Parathyroid adenoma (tissue), 2 donors: Measurements from ENCODE around the gene QSOX2.
A peak's percentile ranks its signal among the peaks of the same experiment; 100 is the strongest.

Source experiments
- H2AFZ ChIP-seq: fragments of 300-600 bp; sonication (generic); one replicate; pipeline ENCODE4 v1.7.0; 2017; ENCODE audit warnings: antibody characterized with exemption, mild to moderate bottlenecking
- H3K27ac ChIP-seq: fragments of 300-600 bp; sonication (generic); one replicate; pipeline ENCODE4 v1.7.0; 2017
- H3K27me3 ChIP-seq: fragments of 300-600 bp; sonication (generic); one replicate; pipeline ENCODE4 v1.7.0; 2017; ENCODE audit warnings: low read length; ENCODE audit not compliant: control insufficient read depth, insufficient read depth
- H3K36me3 ChIP-seq: fragments of 300-600 bp; sonication (generic); one replicate; pipeline ENCODE4 v1.7.0; 2017; ENCODE audit warnings: low read length; ENCODE audit not compliant: control insufficient read depth, insufficient read depth
- H3K4me1 ChIP-seq: fragments of 300-600 bp; sonication (generic); one replicate; pipeline ENCODE4 v1.7.0; 2017; ENCODE audit warnings: control low read depth
- H3K4me2 ChIP-seq: fragments of 300-600 bp; sonication (generic); one replicate; pipeline ENCODE4 v1.7.0; 2017; ENCODE audit warnings: low read length
- H3K4me3 ChIP-seq: fragments of 300-600 bp; sonication (generic); one replicate; pipeline ENCODE4 v1.7.0; 2017; ENCODE audit warnings: low read depth, low read length
- H3K79me2 ChIP-seq: fragments of 300-600 bp; sonication (generic); one replicate; pipeline ENCODE4 v1.7.0; 2017; ENCODE audit warnings: control low read depth
- H3K9ac ChIP-seq: fragments of 300-600 bp; sonication (generic); one replicate; pipeline ENCODE4 v1.7.0; 2017; ENCODE audit warnings: mild to moderate bottlenecking
- H3K9me3 ChIP-seq: fragments of 300-600 bp; sonication (generic); one replicate; pipeline ENCODE4 v1.7.0; 2017; ENCODE audit warnings: low read length; ENCODE audit not compliant: control insufficient read depth
- TF ChIP-seq, protein P1 (sequence below): fragments of 300-600 bp; sonication (generic); IDR thresholded peaks from one replicate; pipeline ENCODE4 v1.7.0; 2017; ENCODE audit warnings: antibody characterized with exemption, mild to moderate bottlenecking
- donor health status: primary hyperparathyroidism.

The QSOX2 gene

DNA sequence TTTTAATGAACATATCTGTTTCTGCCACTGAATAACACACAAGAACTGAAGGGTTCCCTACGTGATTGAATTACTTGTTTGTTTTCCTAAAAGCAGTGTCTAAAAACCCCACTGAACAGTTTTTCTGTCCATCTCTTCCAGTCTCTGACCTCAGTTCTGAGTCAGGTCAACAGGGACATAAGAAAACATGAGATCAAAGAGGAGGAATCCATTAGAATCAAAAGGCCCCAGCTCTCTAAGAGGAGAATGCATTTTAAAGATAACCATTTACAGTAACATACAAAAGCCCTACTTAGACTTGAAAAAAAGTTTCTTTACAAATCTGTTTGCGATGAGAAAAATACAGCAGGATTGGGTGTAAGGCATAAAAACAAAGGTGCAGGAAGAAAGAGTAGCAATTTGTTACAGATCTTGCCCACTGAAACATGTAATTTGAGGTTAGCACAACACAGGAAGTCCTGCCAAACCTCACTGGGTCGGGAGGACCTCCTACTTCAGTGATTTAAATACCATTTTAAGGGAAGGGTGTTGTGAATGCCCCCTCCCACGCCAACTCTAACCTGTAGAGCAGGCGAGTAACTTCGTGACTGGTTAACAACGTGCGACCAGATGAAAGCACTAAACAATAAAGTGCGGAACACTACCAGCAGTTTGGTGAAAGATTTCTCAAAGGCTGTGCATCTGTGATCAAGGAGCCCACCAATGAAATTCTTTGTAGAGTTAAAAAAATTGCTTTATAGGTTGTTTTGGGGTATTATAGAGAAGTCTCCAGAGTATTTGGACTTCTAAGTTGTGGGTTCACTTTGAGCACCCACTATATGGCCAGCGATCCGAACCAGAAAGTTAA lies 1.3 kb downstream of the QSOX2 start:
- Histone ChIP-seq H2AFZ (no peak overlapping the region), H3K36me3 (no peaks in the 10 kb centered on the region), H3K27me3 (no peaks in the 10 kb centered on the region), H3K9ac (no peak overlapping the region), H3K27ac (no peak overlapping the region), H3K4me1 (peaks cover 12% of the 10 kb centered on the region), H3K4me3 (peak overlapping the region; percentile 57), H3K9me3 (no peaks in the 10 kb centered on the region), H3K79me2 (peaks cover 22% of the 10 kb centered on the region), H3K4me2 (peak overlapping the region; percentile 61)
- TF ChIP-seq, protein P1, sequence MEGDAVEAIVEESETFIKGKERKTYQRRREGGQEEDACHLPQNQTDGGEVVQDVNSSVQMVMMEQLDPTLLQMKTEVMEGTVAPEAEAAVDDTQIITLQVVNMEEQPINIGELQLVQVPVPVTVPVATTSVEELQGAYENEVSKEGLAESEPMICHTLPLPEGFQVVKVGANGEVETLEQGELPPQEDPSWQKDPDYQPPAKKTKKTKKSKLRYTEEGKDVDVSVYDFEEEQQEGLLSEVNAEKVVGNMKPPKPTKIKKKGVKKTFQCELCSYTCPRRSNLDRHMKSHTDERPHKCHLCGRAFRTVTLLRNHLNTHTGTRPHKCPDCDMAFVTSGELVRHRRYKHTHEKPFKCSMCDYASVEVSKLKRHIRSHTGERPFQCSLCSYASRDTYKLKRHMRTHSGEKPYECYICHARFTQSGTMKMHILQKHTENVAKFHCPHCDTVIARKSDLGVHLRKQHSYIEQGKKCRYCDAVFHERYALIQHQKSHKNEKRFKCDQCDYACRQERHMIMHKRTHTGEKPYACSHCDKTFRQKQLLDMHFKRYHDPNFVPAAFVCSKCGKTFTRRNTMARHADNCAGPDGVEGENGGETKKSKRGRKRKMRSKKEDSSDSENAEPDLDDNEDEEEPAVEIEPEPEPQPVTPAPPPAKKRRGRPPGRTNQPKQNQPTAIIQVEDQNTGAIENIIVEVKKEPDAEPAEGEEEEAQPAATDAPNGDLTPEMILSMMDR = no peak

- H3K27ac ChIP-seq = no peak overlapping the region
- H3K27me3 ChIP-seq = no peaks in the 10 kb centered on the region
- H3K4me2 ChIP-seq = no peak overlapping the region
- TF ChIP-seq, protein P1 = no peak
- H2AFZ ChIP-seq = no peak overlapping the region
- no peaks in the 10 kb centered on the region for H3K36me3 ChIP-seq
- peaks cover 22% of the 10 kb centered on the region for H3K79me2 ChIP-seq
- H3K4me1 ChIP-seq = peaks cover 12% of the 10 kb centered on the region
- no peaks in the 10 kb centered on the region for H3K9me3 ChIP-seq
- no peak overlapping the region for H3K4me3 ChIP-seq
- H3K9ac ChIP-seq = no peak overlapping the region
Observed at GRCh38 chr9:136243631-136244030, 2.0 kb downstream of the QSOX2 start.

GRCh38 chr9:136242918-136243525 lies 2.6 kb downstream of the QSOX2 start:
- Histone ChIP-seq H3K36me3 (no peaks in the 10 kb centered on the region), H3K4me3 (no peak overlapping the region), H3K4me2 (no peak overlapping the region), H3K27me3 (no peaks in the 10 kb centered on the region), H3K4me1 (peaks cover 12% of the 10 kb centered on the region), H2AFZ (no peak overlapping the region), H3K9me3 (no peaks in the 10 kb centered on the region), H3K27ac (no peak overlapping the region), H3K9ac (no peak overlapping the region), H3K79me2 (peaks cover 22% of the 10 kb centered on the region)
- TF ChIP-seq, protein P1 = no peak

DNA sequence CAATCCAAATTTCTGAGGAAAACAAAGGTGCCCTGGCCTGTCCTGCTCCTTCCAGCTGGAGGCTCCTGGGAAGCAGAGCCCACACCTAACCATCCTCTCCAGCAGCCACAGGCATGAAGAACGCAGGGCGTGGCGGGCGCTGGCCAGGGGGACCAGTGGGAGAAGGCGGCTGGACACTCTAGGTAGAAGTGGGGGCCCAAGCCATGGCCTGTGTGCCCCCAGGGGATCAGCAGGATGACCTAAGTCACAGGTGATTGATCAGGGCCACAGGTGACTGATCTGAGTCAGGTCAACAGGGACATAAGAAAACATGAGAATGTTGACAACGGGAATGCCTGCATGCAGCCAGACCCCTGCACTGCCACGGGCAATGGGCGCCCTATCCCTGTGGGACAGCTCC lies 3.4 kb downstream of the QSOX2 start:
- Histone ChIP-seq H3K36me3 (no peaks in the 10 kb centered on the region), H3K27me3 (no peaks in the 10 kb centered on the region), H3K9me3 (no peaks in the 10 kb centered on the region), H3K4me1 (peaks cover 12% of the 10 kb centered on the region), H3K4me2 (no peak overlapping the region), H3K9ac (no peak overlapping the region), H3K27ac (no peak overlapping the region), H2AFZ (no peak overlapping the region), H3K79me2 (peaks cover 22% of the 10 kb centered on the region), H3K4me3 (no peak overlapping the region)
- TF ChIP-seq, protein P1 = no peak
